ENCODE results near the gene AMFR.
"Not testable (repeated sequence)": the region's sequence is repeated elsewhere in the genome, so short reads cannot be mapped to it uniquely, and the experiment has no call there.

AMFR gene

GRCh38 chr16:56411123-56411522 is 14.2 kb downstream of the AMFR start:
- peaks cover 39% of the 10 kb centered on the region for H3K36me3 ChIP-seq (ENCODE audit: insufficient read depth, low read length)

GRCh38 chr16:56409195-56409594 is 16.1 kb downstream of the AMFR start:
- Histone ChIP-seq H3K36me3 (ENCODE audit: insufficient read depth, low read length) (peaks cover 47% of the 10 kb centered on the region), H3K4me3 (ENCODE audit: low read depth in 1 of 2, low read length in 2 of 2) (no peak overlapping the region), H3K4me1 (ENCODE audit: insufficient read depth, low read length) (no peaks in the 10 kb centered on the region), H3K9me3 (ENCODE audit: low read length) (no peaks in the 10 kb centered on the region), H3K27me3 (ENCODE audit: control insufficient read depth in 1 of 2, insufficient read depth in 2 of 2, low read length in 2 of 2) (no peaks in the 10 kb centered on the region), H3K27ac (ENCODE audit: low read depth, low read length) (no peak overlapping the region), H3K9ac (ENCODE audit: low read length) (no peak overlapping the region)

More at GRCh38 chr16:56411123-56411522, 14.2 kb downstream of the AMFR start:
- no peaks in the 10 kb centered on the region for H3K4me1 ChIP-seq (ENCODE audit: insufficient read depth, low read length)
- no peak overlapping the region for H3K4me3 ChIP-seq (ENCODE audit: low read depth in 1 of 2, low read length in 2 of 2)
- no peak overlapping the region for H3K9ac ChIP-seq (ENCODE audit: low read length)
- no peaks in the 10 kb centered on the region for H3K27me3 ChIP-seq (ENCODE audit: control insufficient read depth in 1 of 2, insufficient read depth in 2 of 2, low read length in 2 of 2)
- no peak overlapping the region for H3K27ac ChIP-seq (ENCODE audit: low read depth, low read length)
- no peaks in the 10 kb centered on the region for H3K9me3 ChIP-seq (ENCODE audit: low read length)

GRCh38 chr16:56408379-56409098 is 16.8 kb downstream of the AMFR start:
- no peak overlapping the region for H3K4me3 ChIP-seq (ENCODE audit: low read depth in 1 of 2, low read length in 2 of 2)
- H3K27ac ChIP-seq (ENCODE audit: low read depth, low read length) = no peak overlapping the region
- peaks cover 48% of the 10 kb centered on the region for H3K36me3 ChIP-seq (ENCODE audit: insufficient read depth, low read length)
- no peaks in the 10 kb centered on the region for H3K9me3 ChIP-seq (ENCODE audit: low read length)
- H3K4me1 ChIP-seq (ENCODE audit: insufficient read depth, low read length) = no peaks in the 10 kb centered on the region
- no peak overlapping the region for H3K9ac ChIP-seq (ENCODE audit: low read length)
- H3K27me3 ChIP-seq (ENCODE audit: control insufficient read depth in 1 of 2, insufficient read depth in 2 of 2, low read length in 2 of 2) = no peaks in the 10 kb centered on the region

GRCh38 chr16:56405977-56406672 is 19.2 kb downstream of the AMFR start:
- Histone ChIP-seq H3K27ac (ENCODE audit: low read depth, low read length) (no peak overlapping the region), H3K4me3 (ENCODE audit: low read depth in 1 of 2, low read length in 2 of 2) (no peak overlapping the region), H3K4me1 (ENCODE audit: insufficient read depth, low read length) (no peaks in the 10 kb centered on the region), H3K27me3 (ENCODE audit: control insufficient read depth in 1 of 2, insufficient read depth in 2 of 2, low read length in 2 of 2) (no peaks in the 10 kb centered on the region), H3K9me3 (ENCODE audit: low read length) (no peaks in the 10 kb centered on the region), H3K36me3 (ENCODE audit: insufficient read depth, low read length) (peaks cover 49% of the 10 kb centered on the region), H3K9ac (ENCODE audit: low read length) (no peak overlapping the region)

GRCh38 chr16:56401482-56401881 is 23.9 kb downstream of the AMFR start:
- Histone ChIP-seq H3K9me3 (ENCODE audit: low read length) (no peaks in the 10 kb centered on the region), H3K36me3 (ENCODE audit: insufficient read depth, low read length) (peaks cover 42% of the 10 kb centered on the region), H3K4me1 (ENCODE audit: insufficient read depth, low read length) (no peaks in the 10 kb centered on the region), H3K27ac (ENCODE audit: low read depth, low read length) (no peak overlapping the region), H3K27me3 (ENCODE audit: control insufficient read depth in 1 of 2, insufficient read depth in 2 of 2, low read length in 2 of 2) (no peaks in the 10 kb centered on the region), H3K4me3 (ENCODE audit: low read depth in 1 of 2, low read length in 2 of 2) (no peak overlapping the region), H3K9ac (ENCODE audit: low read length) (no peak overlapping the region)

- no peak overlapping the region for H3K9ac ChIP-seq (ENCODE audit: low read length)
- H3K27ac ChIP-seq (ENCODE audit: low read depth, low read length) = no peak overlapping the region
- no peak overlapping the region for H3K4me3 ChIP-seq (ENCODE audit: low read depth in 1 of 2, low read length in 2 of 2)
- H3K36me3 ChIP-seq (ENCODE audit: insufficient read depth, low read length) = peaks cover 42% of the 10 kb centered on the region
- no peaks in the 10 kb centered on the region for H3K4me1 ChIP-seq (ENCODE audit: insufficient read depth, low read length)
- no peaks in the 10 kb centered on the region for H3K27me3 ChIP-seq (ENCODE audit: control insufficient read depth in 1 of 2, insufficient read depth in 2 of 2, low read length in 2 of 2)
- no peaks in the 10 kb centered on the region for H3K9me3 ChIP-seq (ENCODE audit: low read length)
Measured at GRCh38 chr16:56400458-56400857, 24.9 kb downstream of the AMFR start.

GRCh38 chr16:56399486-56399885 is 25.9 kb downstream of the AMFR start:
- Histone ChIP-seq H3K27me3 (ENCODE audit: control insufficient read depth in 1 of 2, insufficient read depth in 2 of 2, low read length in 2 of 2) (no peaks in the 10 kb centered on the region), H3K4me3 (ENCODE audit: low read depth in 1 of 2, low read length in 2 of 2) (no peak overlapping the region), H3K9me3 (ENCODE audit: low read length) (no peaks in the 10 kb centered on the region), H3K36me3 (ENCODE audit: insufficient read depth, low read length) (peaks cover 37% of the 10 kb centered on the region), H3K4me1 (ENCODE audit: insufficient read depth, low read length) (no peaks in the 10 kb centered on the region), H3K9ac (ENCODE audit: low read length) (no peak overlapping the region), H3K27ac (ENCODE audit: low read depth, low read length) (no peak overlapping the region)

GRCh38 chr16:56399047-56399446 is 26.3 kb downstream of the AMFR start:
- no peak overlapping the region for H3K9ac ChIP-seq (ENCODE audit: low read length)
- peaks cover 33% of the 10 kb centered on the region for H3K36me3 ChIP-seq (ENCODE audit: insufficient read depth, low read length)
- no peak overlapping the region for H3K27ac ChIP-seq (ENCODE audit: low read depth, low read length)
- H3K27me3 ChIP-seq (ENCODE audit: control insufficient read depth in 1 of 2, insufficient read depth in 2 of 2, low read length in 2 of 2) = no peaks in the 10 kb centered on the region
- H3K4me1 ChIP-seq (ENCODE audit: insufficient read depth, low read length) = no peaks in the 10 kb centered on the region
- H3K4me3 ChIP-seq (ENCODE audit: low read depth in 1 of 2, low read length in 2 of 2) = no peak overlapping the region
- no peaks in the 10 kb centered on the region for H3K9me3 ChIP-seq (ENCODE audit: low read length)

DNA sequence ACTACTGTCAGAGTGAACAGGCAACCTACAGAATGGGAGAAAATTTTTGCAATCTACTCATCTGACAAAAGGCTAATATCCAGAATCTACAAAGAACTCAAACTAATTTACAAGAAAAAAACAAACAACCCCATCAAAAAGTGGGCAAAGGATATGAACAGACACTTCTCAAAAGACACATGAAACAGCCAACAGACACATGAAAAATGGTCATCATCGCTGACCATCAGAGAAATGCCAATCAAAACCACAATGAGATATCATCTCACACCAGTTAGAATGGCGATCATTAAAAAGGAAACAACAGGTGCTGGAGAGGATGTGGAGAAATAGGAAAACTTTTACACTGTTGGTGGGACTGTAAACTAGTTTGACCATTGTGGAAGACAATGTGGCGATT is 28.6 kb downstream of the AMFR start:
- H3K27me3 ChIP-seq (ENCODE audit: control insufficient read depth in 1 of 2, insufficient read depth in 2 of 2, low read length in 2 of 2); H3K4me1 ChIP-seq (ENCODE audit: insufficient read depth, low read length); H3K27ac ChIP-seq (ENCODE audit: low read depth, low read length); H3K4me3 ChIP-seq (ENCODE audit: low read depth in 1 of 2, low read length in 2 of 2); H3K9me3 ChIP-seq (ENCODE audit: low read length); H3K9ac ChIP-seq (ENCODE audit: low read length): not testable (repeated sequence)
- peaks cover 19% of the 10 kb centered on the region for H3K36me3 ChIP-seq (ENCODE audit: insufficient read depth, low read length)

- H3K9me3 ChIP-seq (ENCODE audit: low read length) = no peaks in the 10 kb centered on the region
- no peaks in the 10 kb centered on the region for H3K27me3 ChIP-seq (ENCODE audit: control insufficient read depth in 1 of 2, insufficient read depth in 2 of 2, low read length in 2 of 2)
- H3K36me3 ChIP-seq (ENCODE audit: insufficient read depth, low read length) = peaks cover 41% of the 10 kb centered on the region
- H3K4me1 ChIP-seq (ENCODE audit: insufficient read depth, low read length) = no peaks in the 10 kb centered on the region
- H3K27ac ChIP-seq (ENCODE audit: low read depth, low read length) = no peak overlapping the region
- no peak overlapping the region for H3K9ac ChIP-seq (ENCODE audit: low read length)
- no peak overlapping the region for H3K4me3 ChIP-seq (ENCODE audit: low read depth in 1 of 2, low read length in 2 of 2)
Measured at GRCh38 chr16:56389554-56389953, 35.8 kb downstream of the AMFR start.

DNA sequence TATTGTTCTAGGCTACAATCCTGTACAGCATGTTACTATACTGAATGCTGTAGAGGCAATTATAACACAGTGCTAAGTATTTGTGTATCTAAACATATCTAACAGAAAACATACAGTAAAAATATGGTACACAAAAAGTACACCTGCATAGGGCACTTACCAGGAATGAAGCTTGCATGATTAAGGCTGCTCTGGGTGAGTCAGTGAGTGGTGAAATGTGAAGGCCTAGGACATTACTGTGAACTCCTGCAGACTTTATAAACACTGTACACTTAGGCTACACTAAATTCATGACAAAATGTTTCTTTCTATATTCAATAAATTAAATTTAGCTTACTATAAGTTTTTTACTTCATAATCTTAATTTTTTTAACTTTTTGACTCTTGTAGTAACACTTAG is 37.1 kb downstream of the AMFR start:
- H3K9me3 ChIP-seq (ENCODE audit: low read length) = no peaks in the 10 kb centered on the region
- no peaks in the 10 kb centered on the region for H3K27me3 ChIP-seq (ENCODE audit: control insufficient read depth in 1 of 2, insufficient read depth in 2 of 2, low read length in 2 of 2)
- peaks cover 54% of the 10 kb centered on the region for H3K36me3 ChIP-seq (ENCODE audit: insufficient read depth, low read length)
- H3K4me3 ChIP-seq (ENCODE audit: low read depth in 1 of 2, low read length in 2 of 2) = no peak overlapping the region
- no peak overlapping the region for H3K27ac ChIP-seq (ENCODE audit: low read depth, low read length)
- H3K4me1 ChIP-seq (ENCODE audit: insufficient read depth, low read length) = no peaks in the 10 kb centered on the region
- no peak overlapping the region for H3K9ac ChIP-seq (ENCODE audit: low read length)

DNA sequence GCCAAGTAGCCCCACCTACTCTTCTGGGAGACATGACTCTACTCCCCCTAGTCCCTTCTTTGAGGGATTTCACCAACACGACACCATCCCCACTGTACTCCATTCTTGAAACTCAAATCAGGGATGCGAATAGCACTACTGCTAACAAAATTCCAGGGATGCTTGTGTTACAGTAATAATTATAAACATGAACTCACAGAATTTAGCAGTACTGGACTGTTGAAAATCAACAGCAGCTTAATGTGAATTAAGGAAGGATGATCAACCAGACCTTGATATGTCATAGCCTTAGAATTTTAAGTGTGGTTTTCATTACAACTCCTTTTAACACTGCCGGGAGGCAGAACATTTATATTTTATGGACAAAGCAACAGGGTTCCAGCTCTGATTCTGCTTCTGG is 37.9 kb downstream of the AMFR start:
- no peak overlapping the region for H3K27ac ChIP-seq (ENCODE audit: low read depth, low read length)
- H3K9ac ChIP-seq (ENCODE audit: low read length) = no peak overlapping the region
- no peaks in the 10 kb centered on the region for H3K4me1 ChIP-seq (ENCODE audit: insufficient read depth, low read length)
- H3K36me3 ChIP-seq (ENCODE audit: insufficient read depth, low read length) = peaks cover 61% of the 10 kb centered on the region
- no peaks in the 10 kb centered on the region for H3K9me3 ChIP-seq (ENCODE audit: low read length)
- H3K27me3 ChIP-seq (ENCODE audit: control insufficient read depth in 1 of 2, insufficient read depth in 2 of 2, low read length in 2 of 2) = no peaks in the 10 kb centered on the region
- H3K4me3 ChIP-seq (ENCODE audit: low read depth in 1 of 2, low read length in 2 of 2) = no peak overlapping the region

All from muscle layer of colon (tissue), 2 donors.